NCI-H2107 treated with DMSO at 0.1 percent for 48 hours (cell line): ENCODE measurements around the gene NFIB.

Experiments
- DNase-seq: peaks from one replicate; lab custom pipeline; 2025; ENCODE audit not compliant: unreplicated experiment; lab: John Stamatoyannopoulos, UW

Gene NFIB

DNA sequence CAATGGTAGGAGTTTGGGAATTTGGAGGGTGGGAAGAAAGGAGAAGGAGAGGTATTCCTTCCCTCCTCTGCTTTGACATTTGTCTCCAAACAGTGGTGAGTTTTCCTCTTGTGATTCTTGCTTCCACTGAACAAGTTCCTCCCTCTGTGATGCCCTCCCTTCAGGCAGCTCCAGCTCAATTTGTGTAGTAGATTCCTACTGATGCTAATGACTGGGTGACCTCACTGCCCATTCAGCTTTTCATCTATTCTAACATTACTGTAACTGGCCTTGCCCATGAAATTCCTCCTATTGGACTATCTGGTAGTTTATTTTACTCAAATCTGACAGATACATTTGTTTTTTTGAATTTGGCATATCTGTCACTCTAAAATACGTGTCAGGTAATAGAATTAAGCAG, 121.4 kb downstream of the NFIB start:
- DNase-seq = no peak

DNA sequence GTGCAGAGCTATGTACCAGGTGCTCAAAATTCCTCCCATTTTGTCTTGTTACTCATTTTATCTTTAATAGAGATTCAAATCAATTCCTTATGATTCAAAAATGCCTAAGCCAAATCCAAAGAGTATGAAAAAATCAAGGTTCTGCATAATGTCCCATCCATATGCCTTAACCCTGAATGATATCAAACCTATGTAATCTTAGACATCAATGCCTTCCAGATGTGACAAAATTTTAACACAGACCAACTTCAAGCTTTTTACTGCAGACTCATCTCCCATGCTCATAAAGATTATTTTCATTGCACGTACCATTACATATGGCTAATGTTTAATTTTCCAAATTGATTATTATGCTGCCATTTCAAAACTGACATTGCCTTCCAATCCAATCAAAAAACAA, 122.4 kb downstream of the NFIB start:
- no peak for DNase-seq

DNA sequence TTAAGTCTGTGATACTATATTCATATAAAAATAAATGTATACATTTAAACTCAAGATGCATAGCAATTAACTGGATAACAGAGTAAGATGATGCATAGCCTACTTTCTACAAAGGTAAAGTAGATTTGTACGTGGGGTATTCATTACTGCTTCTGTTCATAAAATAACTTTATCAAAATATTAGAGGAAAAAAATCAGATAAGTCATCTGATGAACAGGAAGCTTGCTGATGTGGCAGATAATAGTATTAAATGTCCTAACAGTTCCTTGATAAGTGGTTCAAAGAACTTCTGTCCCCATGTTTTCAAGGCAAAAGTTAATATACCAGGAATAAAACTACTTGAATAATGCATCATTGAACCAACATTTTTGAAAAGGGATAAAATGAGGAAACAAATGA, 123.7 kb downstream of the NFIB start:
- DNase-seq = no peak

DNA sequence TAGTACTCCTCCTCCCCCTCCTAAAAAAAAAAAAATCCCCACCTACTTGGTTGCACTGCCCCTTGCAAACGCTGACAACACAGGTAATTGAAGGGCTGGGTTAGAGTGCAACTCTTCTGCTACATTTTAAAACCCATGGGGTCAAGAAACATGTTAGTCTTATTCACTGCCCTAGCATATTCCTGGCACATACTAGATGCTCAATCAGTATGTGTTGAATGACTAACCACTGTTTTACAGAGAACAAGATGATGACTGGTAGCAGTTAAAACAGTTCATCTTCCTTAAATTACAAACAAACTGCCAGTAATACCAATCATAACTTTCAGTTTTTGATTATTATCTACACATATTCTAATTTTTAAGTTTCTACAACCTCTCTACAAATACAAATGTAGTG, 124.4 kb downstream of the NFIB start:
- DNase-seq = no peak

DNA sequence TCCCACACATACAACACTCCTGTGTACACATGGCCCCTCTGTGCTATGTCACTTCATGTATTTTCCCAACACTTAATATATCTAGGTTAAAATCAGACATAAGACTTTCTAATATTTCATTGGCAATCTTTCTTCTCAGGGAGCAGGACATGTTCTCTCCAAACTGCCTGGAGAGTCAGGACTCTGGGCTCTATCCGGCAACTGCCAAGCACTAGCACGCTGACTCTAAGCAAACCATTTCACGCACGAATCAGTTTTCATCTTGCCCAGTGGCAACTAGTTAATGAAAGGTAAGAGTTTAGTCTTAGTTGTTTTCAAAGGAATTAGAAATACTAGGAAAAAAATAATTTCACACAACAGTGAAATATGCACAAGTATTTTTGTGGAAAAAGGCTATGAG, 124.8 kb downstream of the NFIB start:
- DNase-seq = no peak

DNA sequence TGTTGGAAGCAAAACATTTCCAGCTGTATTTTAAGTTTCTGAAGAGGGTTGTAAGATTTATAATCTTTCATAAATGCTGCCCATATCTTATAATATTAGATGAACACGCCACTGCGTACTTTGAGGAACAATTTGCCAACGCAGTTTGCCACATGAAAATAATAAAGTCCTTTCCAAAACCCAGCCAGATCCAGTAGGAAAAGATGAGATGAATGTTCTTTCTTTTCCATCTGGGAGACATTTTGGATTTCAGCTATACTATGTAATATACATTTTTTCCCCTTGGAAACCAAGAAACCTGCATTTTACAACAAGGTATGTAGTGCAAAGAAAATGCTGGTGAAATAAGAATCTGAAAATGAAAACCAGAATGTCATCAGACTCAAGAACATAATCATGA, 125.4 kb downstream of the NFIB start:
- no peak for DNase-seq

DNA sequence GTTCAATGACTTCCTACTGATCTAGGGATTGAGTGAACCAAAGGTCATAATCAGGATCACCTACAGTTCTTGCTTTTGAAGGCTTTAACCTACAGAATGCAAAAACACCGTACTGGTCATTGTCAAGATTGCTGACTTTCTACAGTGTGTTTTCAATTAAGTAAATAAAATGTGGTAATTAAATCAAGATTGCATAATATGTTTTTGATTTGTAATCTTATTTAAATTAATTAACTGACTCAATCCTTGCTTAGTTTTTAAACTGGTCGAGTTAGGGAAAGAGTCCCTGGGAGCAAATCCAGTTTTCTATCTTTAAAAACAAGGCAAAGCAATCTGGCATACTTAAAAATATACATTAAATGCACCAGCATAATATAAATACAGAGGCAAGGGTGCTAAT, 125.9 kb downstream of the NFIB start:
- no peak for DNase-seq

DNA sequence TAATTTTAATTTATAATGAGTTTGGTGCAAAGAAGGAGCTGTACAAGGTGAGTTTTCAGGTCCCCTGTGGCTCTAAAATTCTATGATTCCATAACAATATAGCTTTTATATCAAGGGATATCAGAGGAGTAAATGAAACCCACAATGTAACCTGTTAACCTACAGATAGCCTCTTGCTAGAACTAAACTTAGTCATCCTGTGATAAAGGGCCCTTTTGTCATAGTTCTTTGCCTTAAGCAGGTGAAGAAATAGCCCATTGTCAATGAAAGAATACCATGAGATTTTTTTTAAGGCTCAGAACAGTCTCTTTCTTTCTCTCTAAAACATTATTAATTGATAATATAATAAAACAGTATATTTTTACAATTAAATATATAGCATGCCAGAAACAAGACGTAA, 127.8 kb downstream of the NFIB start:
- no peak for DNase-seq

DNA sequence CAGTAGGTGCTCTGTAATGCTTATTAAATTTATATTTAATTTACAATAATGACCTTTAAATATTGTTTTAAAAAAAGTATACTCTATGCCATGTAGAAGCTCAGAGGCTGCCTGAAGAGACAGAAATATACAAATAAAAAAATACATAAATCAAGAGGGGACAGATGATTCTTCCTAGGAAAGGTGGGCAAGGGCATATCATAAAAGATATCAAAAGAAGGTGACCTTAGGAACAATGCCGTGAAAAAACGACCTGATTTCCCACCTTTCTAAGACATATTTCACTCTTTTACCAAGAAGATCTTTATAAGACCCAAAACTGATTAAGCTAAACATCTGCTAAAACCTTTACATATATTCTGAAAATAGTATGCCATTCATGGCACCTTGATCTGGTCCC, 128.9 kb downstream of the NFIB start:
- no peak for DNase-seq

DNA sequence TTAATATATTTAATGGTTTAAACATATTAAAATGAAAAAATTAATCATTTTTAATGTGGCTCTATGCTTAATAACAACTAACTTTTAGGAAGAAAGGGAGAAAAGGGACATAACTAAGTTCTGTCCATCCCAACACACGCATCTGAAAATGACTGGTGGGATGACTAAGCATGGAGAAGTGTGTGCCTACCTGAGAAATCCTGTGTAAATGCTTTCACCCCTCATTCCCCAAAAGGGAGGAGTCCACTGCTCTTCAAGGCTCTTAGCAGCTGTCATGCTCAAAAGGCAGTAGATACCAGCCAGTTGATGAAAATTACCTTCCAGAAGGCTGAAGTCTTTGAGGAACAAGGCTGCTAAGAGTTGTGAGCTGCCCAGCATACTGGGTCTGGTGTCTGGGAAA, 130.9 kb downstream of the NFIB start:
- DNase-seq = no peak

DNA sequence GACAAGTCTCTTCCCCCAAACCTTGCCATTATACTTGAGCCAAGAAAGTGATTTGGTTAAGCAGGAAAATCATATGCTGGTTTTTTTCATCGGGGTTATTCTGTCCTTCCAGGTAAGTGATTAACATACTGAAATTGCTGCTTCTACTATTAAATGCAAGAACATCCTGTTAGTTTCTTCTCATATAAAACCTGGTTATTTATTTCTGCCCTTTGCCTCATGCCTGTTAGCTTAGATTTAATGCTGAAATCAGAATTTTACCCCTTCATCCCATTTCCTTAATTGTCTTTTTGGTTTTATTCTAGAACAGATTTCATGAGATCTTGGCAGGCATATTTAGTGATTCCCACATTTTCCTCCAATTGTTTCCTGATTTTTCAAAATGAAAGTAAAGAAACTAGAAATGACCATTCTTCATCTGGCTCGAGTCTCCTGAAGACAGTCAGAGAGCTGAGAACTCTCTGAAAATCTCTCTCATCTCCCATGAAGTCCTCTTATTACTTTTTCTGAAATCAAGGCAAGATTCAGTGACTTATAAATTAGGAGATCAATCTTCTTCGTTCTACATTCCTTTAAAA, 132.9 kb downstream of the NFIB start:
- no peak for DNase-seq

DNA sequence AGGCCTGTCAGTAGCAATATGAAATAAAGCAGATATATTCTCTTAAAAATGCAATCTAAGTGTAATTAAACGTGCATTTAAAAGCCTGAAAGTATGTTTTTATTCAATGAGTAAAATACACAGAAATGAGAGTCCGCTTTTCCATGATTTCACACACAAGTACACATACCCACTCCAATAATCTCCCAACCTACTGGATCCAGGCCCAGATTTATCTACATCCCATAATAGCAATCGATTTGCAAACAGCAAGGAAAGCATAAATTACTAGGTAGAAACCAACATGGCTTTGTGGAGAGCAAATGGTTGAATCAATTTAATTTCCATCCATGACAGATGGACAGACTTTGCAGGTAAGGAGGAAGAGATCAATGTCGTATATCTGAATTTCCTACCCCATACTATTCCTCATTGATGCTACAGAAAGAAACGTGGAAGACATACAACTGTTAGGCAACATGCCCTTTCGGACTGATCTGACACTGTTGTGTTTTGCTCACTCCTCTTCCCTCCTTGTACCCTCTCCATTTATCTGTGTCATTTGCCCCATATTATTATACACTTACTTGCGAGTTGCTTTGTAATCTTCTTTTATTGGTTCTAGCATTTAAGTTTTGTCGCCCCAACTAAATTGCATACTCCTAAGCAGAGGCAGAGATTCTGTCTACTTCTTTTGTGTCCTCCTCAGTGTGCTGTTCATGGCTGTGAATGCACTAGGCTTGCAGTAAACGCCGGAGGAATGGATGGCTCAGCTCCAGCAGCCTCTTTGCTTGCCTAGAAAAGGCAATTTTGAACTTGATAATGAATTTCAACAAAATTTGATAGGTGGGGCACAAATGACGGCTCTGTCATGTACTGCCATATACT, 133.6 kb downstream of the NFIB start:
- DNase-seq = no peak

DNA sequence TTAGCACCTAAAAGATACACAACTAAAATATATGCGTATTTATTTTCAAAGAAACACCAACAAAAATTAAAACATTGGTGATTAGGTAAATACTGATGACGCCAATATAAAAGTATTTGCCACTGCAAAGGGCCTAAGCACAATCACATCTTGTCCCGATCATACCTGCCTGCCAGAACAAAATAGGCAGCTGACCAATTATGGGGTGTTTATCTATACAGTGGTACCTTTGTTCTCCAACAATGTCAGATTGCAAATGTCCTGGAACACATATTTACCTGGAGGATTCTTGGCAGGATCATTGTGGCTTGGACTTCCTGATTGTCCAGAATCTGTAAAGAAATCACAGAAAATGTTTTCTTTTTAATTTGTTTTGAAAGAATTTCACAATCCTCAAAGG, 134.5 kb downstream of the NFIB start:
- DNase-seq = no peak

DNA sequence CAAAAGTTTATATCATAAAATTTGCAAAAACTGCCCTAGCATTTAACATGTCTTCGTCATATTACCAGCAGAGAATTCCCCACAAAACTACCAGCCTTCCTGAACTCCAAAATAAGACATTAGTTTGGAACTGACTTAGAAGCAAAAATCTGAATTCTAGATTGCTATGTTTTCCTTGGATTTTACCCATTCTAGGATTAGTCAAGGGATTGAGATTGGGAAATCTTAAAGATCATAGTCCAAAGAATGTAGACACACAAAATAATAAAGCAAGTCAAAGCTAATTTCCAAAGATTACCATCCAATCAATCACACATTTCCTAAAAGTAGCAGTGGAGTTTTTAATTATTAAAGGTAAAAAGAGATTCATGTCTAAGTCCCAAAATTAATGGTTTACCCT, 138.2 kb downstream of the NFIB start:
- DNase-seq = no peak

DNA sequence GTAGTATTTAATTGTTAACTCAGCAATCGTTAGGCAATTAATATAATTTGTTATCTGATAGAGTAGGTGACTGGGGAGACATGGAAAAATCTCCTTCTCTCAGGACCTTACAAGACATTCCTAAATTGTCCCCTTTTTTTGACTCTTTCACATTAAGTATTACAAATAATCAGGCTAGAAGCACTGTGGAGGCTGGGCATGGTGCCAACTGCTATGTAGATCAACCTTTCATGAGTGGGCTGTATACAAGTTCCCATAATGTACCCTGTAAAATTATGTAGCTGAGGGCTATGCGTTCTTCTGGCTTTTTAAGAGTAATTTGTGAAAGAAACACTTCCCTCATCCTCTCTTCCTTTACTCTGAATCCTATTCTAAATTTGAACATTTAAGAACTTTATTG, 140.2 kb downstream of the NFIB start:
- no peak for DNase-seq

DNA sequence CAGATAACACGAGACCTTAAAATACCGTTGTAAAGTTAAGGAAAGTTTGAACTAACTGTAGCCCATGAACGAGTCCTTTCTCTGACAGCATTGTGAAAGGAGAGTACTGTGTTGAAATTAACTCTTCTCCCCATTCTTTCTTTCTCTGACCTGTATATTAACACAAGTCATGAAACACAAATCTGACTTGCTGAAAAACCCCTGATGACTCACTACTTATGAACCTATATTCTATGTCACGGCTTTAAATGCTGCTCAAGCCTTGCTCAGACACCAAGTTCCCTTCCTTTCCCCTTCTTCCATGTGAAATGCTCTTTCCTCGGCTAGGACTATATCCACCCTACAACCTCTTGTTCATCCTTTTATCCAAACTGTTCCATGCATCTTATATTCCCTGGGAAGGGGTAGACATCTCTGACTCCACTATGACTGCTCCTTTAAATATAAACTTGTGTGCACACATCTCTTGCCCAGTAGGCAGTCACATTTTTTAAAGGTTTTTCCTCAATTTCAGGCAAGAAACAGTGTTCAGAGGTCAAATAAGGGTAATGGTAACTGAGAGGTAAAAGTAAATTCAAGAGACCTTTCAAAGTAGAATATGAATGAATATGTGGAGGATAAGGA, 142.9 kb downstream of the NFIB start:
- DNase-seq = no peak

DNA sequence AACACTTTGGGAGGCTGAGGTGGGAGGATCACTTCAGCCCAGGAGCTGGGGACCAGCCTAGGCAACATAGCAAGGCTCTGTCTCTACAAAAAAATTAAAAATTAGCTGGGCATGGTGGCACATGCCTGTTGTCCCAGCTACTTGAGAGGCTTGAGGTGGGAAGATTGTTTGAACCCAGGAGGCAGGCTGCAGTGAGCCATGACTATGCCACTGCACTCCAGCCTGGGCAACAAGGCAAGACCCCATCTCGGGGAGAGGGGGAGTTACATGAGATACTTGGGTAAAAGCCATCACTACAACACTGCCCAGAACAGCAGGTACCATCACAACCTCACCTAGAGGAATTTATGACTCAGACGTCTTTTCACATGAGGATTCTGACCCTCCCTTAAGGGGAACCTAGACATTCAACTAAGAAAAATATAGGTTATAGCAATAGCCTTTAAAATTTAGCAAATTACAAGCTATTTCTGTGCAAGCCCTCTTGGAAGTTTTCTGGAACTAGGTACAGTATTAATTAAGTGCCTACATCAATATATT, 143.5 kb downstream of the NFIB start:
- no peak for DNase-seq

DNA sequence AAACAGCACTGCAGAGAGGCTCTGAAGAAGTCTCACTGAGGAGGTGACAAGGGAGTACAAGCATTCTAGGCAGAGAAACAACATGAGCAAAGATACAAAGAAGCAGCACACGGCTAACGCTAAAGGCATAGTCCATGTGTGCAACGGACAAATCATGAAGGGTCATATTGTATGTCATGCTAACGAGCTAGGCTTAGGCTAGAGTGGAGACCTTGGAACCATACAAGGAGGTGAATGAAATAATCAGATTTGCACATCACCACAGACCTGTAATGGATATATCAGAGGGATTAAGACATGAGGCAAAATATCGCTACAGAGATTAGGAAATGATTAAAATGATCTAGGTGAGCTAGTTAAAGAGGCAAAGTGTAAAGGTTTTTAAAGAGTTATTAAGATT, 145.6 kb downstream of the NFIB start:
- DNase-seq = no peak

DNA sequence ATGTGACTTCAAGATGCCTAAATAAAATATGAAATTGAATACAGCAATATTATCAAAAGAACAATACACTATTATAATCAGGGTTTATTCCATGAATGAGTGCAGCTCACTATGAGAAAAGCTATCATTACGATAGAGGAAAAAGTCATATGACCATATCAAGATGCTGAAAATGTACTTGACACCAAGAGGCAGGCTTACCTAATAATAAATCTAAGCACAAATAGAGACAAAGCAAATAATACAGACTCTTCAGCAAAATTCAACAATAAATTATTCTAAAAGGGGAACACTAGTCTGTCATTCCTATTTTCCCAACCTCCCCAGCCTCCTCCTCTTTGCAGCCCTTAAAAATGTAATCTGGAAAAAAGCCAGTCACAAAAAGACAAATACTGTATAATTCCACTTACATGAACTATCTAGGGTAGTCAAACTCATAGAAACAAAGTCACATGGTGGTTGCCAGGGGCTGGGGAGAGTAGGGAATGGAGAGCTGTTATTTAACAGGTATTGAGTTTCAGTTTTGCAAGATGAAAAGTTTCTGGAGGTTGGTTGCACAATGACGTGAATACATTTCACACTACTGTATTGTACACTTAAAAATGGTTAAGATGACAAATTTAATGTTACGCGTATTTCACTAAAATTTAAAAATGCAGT, 148.4 kb downstream of the NFIB start:
- DNase-seq = peak; percentile 88

DNA sequence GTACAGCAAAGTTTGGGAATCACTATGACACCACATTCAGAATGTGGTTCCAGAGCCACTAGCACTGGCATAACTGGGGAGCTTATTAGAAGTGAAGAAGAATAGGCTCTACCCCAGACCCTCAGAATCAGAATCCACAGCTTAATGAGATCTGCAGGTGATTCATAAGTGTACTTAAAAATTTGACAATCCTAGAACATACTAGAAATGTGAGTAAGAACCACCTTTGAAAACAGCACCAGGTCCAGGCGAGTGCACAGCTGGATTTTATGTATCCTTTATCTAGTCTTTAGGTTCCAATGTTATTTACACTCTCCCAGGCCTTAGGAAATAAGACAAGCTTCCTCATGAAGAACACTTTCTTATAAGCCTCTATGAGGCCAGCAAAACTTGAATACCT, 149.0 kb downstream of the NFIB start:
- DNase-seq = no peak

DNA sequence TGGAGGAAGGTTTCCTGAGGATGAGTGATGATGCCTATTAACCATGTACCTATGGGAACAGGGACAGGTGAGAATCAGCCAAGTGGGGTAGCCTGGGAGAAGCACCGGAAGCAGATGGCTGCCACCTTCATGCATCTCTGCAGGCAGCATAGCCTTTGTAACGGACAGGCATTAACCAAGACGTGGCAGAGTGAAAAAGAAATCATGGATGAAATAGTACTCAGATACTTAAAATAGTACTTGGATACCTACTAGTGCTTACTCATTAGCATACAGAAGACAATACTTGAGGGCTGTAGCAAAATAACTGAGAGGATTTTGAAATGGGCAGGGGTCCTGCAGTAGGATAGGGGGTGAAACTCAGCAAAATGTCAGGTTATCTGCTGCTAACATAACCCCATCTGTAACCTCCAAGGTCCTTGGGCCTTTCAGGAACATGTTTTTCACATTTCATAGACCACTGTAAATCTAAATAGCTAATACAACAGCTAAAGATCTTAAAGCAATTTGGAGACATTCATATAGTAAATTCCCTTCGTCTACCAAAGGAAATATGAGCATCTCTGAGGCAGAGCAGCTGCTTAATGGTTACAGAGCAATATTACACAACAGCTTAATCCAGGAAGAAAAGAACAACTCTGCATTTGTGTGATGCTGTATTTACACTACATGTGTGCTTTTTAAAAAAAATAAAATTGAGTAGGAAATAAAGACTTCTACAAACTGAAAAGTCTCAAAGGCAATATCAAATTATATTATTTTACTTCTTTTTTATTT, 154.3 kb downstream of the NFIB start:
- DNase-seq = peak; percentile 86
